PC-3 (cell line): ENCODE data around the gene MMP14. TPM values are rescaled to one million over a fixed set of nuclear protein-coding genes. Genes with fewer than 3 reads are reported as not detected.

ENCODE experiments used
- ATAC-seq: fragments of 200-7000 bp; cut with Tn5 transposase; 2 replicates; pipeline ENCODE4 v1.9.1; 2020; ENCODE audit warnings: mild to moderate bottlenecking, moderate library complexity
- BruUV-seq: library from RNA; stranded (reverse); fragments of 400-500 nt; replicated peaks from 2 replicates; lab custom pipeline; 2021; lab: Mats Ljungman, UMichigan
- CTCF ChIA-PET: fragments of 300-600 bp; sonication (Branson Sonifier 250); formaldehyde crosslinking; loops from one replicate; lab custom pipeline; 2022; ENCODE audit warnings: antibody characterized with exemption; lab: Charles Lee
- POLR2A ChIA-PET: fragments of 300-600 bp; sonication (Branson Sonifier 250); formaldehyde crosslinking; loops from one replicate; lab custom pipeline; 2022; ENCODE audit warnings: antibody characterized with exemption; ENCODE audit not compliant: unreplicated experiment; lab: Charles Lee
- DNase-seq: peaks from one replicate; pipeline ENCODE4 v3.0.0-alpha.2; 2015
- H2AFZ ChIP-seq: fragments of 300-600 bp; sonication (generic); 2 replicates; pipeline ENCODE4 v1.6.0; 2016; ENCODE audit warnings: antibody characterized with exemption, low read length
- H3F3A ChIP-seq: fragments of 300-600 bp; sonication (generic); one replicate; pipeline ENCODE4 v1.6.0; 2017; ENCODE audit warnings: antibody characterized with exemption, low read length, control low read depth, mild to moderate bottlenecking; ENCODE audit not compliant: unreplicated experiment
- H3K27ac ChIP-seq: fragments of 300-600 bp; sonication (generic); 2 replicates; pipeline ENCODE4 v1.5.1; 2016; ENCODE audit warnings: mild to moderate bottlenecking, low read length
- H3K27me3 ChIP-seq: fragments of 300-600 bp; sonication (generic); 2 replicates; pipeline ENCODE4 v1.6.1; 2016; ENCODE audit warnings: low read length, mixed read lengths
- H3K36me3 ChIP-seq: fragments of 300-600 bp; sonication (generic); 2 replicates; pipeline ENCODE4 v1.6.1; 2016; ENCODE audit warnings: low read depth, mixed run types, low read length, mixed read lengths
- H3K4me1 ChIP-seq: fragments of 300-600 bp; sonication (generic); 2 replicates; pipeline ENCODE4 v1.5.1; 2016; ENCODE audit warnings: low read length; ENCODE audit not compliant: insufficient read depth
- H3K4me2 ChIP-seq: fragments of 300-600 bp; sonication (generic); 2 replicates; pipeline ENCODE4 v1.6.0; 2016; ENCODE audit warnings: low read length
- H3K4me3 ChIP-seq: fragments of 300-600 bp; sonication (generic); 2 replicates; pipeline ENCODE4 v1.5.1; 2016; ENCODE audit warnings: mild to moderate bottlenecking, low read length, mixed read lengths
- H3K79me2 ChIP-seq: fragments of 300-600 bp; sonication (generic); 2 replicates; pipeline ENCODE4 v1.6.1; 2017; ENCODE audit warnings: low read length, mixed read lengths
- H3K9ac ChIP-seq: fragments of 300-600 bp; sonication (generic); 2 replicates; pipeline ENCODE4 v1.6.0; 2016; ENCODE audit warnings: mild to moderate bottlenecking, low read length
- H3K9me2 ChIP-seq: fragments of 300-600 bp; sonication (generic); replicated peaks from 2 replicates; pipeline ENCODE4 v1.6.1; 2016; ENCODE audit warnings: mixed run types, low read length, mixed read lengths
- H3K9me3 ChIP-seq: fragments of 300-600 bp; sonication (generic); 2 replicates; pipeline ENCODE4 v1.6.1; 2016; ENCODE audit warnings: low read length, mixed read lengths
- H4K20me1 ChIP-seq: fragments of 300-600 bp; sonication (generic); 2 replicates; pipeline ENCODE4 v1.6.1; 2016; ENCODE audit warnings: low read length, mixed read lengths
- CTCF ChIP-seq: fragments of 300-600 bp; sonication (generic); conservative IDR thresholded peaks from 2 replicates; pipeline ENCODE4 v1.5.1; 2017; ENCODE audit warnings: antibody characterized with exemption, low read depth, mild to moderate bottlenecking, low read length
- EZH2 ChIP-seq: fragments of 300-600 bp; sonication (generic); IDR thresholded peaks from one replicate; pipeline ENCODE4 v1.6.1; 2017; ENCODE audit warnings: antibody characterized with exemption, mild to moderate bottlenecking, low read length; ENCODE audit not compliant: unreplicated experiment
- EZH2phosphoT487 ChIP-seq: fragments of 300-600 bp; sonication (generic); IDR thresholded peaks from 2 replicates; pipeline ENCODE4 v1.6.1; 2018; ENCODE audit warnings: mild to moderate bottlenecking, antibody characterized with exemption, low read length, borderline replicate concordance
- intact Hi-C: fragments of 100-400 bp; cut with micrococcal nuclease; formaldehyde crosslinking; loops from 2 replicates; pipeline ENCODE4 v1.9.0; 2023
- total RNA-seq: library from RNA; depleted of rRNA; stranded (reverse); fragments of >200 nt; gene quantifications from 2 replicates; pipeline ENCODE4 v1.2.3, GENCODE V29; 2014

Gene MMP14
- total RNA-seq, 1 experiment from 2014 or later: 80.4 TPM

- DNase-seq (no peak), ATAC-seq (no peak)
- peak overlapping the region; percentile 90; the same call in 1 of the 2 replicates for H2AFZ ChIP-seq
- H3K4me2 ChIP-seq: peak overlapping the region; percentile 92
- POLR2A ChIA-PET: interaction anchor here (0.5 kb wide), 1 partner anchor 17 kb away, joined by 3 read pairs; the partner anchor contains the start of gene LRP10
- H3K9me2 ChIP-seq: no peaks in the 10 kb centered on the region
- CTCF ChIA-PET: no interaction called here
- H3K9me3 ChIP-seq: no peaks in the 10 kb centered on the region
- TF ChIP-seq CTCF (no peak), EZH2 (no peak), EZH2phosphoT487 (no peak)
- H3F3A ChIP-seq: no peaks in the 10 kb centered on the region
- H3K27me3 ChIP-seq: no peaks in the 10 kb centered on the region
- no TSS peak for BruUV-seq
- H3K4me3 ChIP-seq: peak overlapping the region; percentile 68
- no peaks in the 10 kb centered on the region for H4K20me1 ChIP-seq
- intact Hi-C loops: loop anchor here (1.0 kb wide), 1 partner anchor 16 kb away; no protein-coding TSS in a partner anchor
- no peak overlapping the region for H3K27ac ChIP-seq
- peaks cover 18% of the 10 kb centered on the region for H3K4me1 ChIP-seq
- H3K79me2 ChIP-seq: peaks cover 11% of the 10 kb centered on the region
- no peaks in the 10 kb centered on the region for H3K36me3 ChIP-seq
- peak overlapping the region; percentile 81 for H3K9ac ChIP-seq
These were observed 51.6 kb downstream of the MMP14 start for GRCh38 chr14:22887990-22888378.

- no peaks in the 10 kb centered on the region for H3K9me2 ChIP-seq
- H3F3A ChIP-seq: no peaks in the 10 kb centered on the region
- no peak for ATAC-seq
- no TSS peak for BruUV-seq
- no peaks in the 10 kb centered on the region for H3K36me3 ChIP-seq
- H3K27ac ChIP-seq: no peak overlapping the region
- H3K4me1 ChIP-seq: peaks cover 18% of the 10 kb centered on the region
- H3K27me3 ChIP-seq: no peaks in the 10 kb centered on the region
- H3K4me2 ChIP-seq: peak overlapping the region; percentile 92
- intact Hi-C loops: no loop called here
- H2AFZ ChIP-seq: no peak overlapping the region
- no peak overlapping the region; the same call in 1 of the 2 replicates for H3K4me3 ChIP-seq
- ChIA-PET POLR2A (interaction anchor here (0.5 kb wide), 1 partner anchor 17 kb away, joined by 3 read pairs; the partner anchor contains the start of gene LRP10), CTCF (interaction anchor here (0.6 kb wide), 1 partner anchor 532 kb away, joined by 4 read pairs; no protein-coding TSS in a partner anchor)
- H3K9ac ChIP-seq: no peak overlapping the region
- H4K20me1 ChIP-seq: no peaks in the 10 kb centered on the region
- TF ChIP-seq EZH2: no peak
- no peak for TF ChIP-seq CTCF
- DNase-seq: no peak
- H3K79me2 ChIP-seq: peaks cover 11% of the 10 kb centered on the region
- H3K9me3 ChIP-seq: no peaks in the 10 kb centered on the region
These were observed 52.3 kb downstream of the MMP14 start for GRCh38 chr14:22888662-22889061.

GRCh38 chr14:22890416-22890815 lies 54.0 kb downstream of the MMP14 start:
- Histone ChIP-seq H2AFZ (no peak overlapping the region), H4K20me1 (no peaks in the 10 kb centered on the region), H3K4me3 (no peak overlapping the region), H3K27ac (no peak overlapping the region), H3K9me3 (no peaks in the 10 kb centered on the region), H3K36me3 (no peaks in the 10 kb centered on the region), H3K79me2 (peaks cover 11% of the 10 kb centered on the region), H3K9me2 (no peaks in the 10 kb centered on the region), H3K4me2 (no peak overlapping the region), H3K27me3 (no peaks in the 10 kb centered on the region), H3K4me1 (peaks cover 18% of the 10 kb centered on the region), H3K9ac (no peak overlapping the region), H3F3A (no peaks in the 10 kb centered on the region)
- no TSS peak for BruUV-seq
- ChIA-PET CTCF (no interaction called here), POLR2A (interaction anchor here (0.6 kb wide), 1 partner anchor 61 kb away, joined by 3 read pairs; no protein-coding TSS in a partner anchor)
- DNase-seq: no peak
- intact Hi-C loops: no loop called here
- TF ChIP-seq EZH2 (no peak), EZH2phosphoT487 (no peak), CTCF (no peak)
- ATAC-seq: no peak
